ENCODE measurements around the gene ABL1.
"Not testable (repeated sequence)": the region's sequence is repeated elsewhere in the genome, so short reads cannot be mapped to it uniquely, and the experiment has no call there.

ABL1 gene

DNA sequence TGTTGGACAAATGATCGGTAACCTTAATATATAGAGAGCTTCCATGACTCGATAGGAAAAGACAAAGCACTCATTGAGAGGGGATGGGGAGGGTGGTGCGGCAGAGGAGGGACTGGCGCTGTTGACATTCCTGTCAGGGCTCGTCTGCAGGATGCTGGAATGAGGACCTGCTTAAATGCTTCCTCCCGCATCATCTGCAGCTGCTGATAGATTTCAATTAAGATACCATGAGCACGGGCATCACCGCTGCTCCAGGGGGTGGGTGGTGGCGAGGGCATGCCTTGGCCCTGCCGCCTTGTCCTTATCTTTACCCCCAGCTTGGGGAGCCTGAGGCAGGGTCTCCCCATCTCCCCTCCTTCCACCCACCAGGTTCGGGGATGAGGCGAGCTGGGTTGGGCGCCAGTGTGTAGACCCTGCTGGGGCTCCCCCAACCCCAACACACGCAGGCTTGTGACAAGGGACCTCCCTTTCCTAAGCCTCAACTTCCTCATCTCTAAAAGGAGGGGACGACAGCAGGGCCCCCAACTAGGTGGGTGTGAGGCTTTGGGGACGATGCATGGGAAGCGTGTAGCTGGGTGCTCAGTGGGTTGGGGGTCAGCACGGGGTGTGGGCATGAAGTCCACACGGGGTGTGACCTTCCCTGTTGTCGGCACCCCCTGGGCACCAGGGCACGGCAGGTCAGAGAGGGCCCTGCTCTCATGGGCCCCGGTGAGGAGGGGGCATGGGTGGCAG is 73.3 kb downstream of the ABL1 start:
- TF ChIP-seq, protein P1, sequence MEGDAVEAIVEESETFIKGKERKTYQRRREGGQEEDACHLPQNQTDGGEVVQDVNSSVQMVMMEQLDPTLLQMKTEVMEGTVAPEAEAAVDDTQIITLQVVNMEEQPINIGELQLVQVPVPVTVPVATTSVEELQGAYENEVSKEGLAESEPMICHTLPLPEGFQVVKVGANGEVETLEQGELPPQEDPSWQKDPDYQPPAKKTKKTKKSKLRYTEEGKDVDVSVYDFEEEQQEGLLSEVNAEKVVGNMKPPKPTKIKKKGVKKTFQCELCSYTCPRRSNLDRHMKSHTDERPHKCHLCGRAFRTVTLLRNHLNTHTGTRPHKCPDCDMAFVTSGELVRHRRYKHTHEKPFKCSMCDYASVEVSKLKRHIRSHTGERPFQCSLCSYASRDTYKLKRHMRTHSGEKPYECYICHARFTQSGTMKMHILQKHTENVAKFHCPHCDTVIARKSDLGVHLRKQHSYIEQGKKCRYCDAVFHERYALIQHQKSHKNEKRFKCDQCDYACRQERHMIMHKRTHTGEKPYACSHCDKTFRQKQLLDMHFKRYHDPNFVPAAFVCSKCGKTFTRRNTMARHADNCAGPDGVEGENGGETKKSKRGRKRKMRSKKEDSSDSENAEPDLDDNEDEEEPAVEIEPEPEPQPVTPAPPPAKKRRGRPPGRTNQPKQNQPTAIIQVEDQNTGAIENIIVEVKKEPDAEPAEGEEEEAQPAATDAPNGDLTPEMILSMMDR (IDR thresholded peaks at IDR 0.05; ENCODE audit: low read length, missing control alignments): no peak
- H3K4me3 ChIP-seq (replicated peaks; ENCODE audit: low read depth, low read length): no peak overlapping the region
- no peak for DNase-seq (ENCODE audit: low read depth)

DNA sequence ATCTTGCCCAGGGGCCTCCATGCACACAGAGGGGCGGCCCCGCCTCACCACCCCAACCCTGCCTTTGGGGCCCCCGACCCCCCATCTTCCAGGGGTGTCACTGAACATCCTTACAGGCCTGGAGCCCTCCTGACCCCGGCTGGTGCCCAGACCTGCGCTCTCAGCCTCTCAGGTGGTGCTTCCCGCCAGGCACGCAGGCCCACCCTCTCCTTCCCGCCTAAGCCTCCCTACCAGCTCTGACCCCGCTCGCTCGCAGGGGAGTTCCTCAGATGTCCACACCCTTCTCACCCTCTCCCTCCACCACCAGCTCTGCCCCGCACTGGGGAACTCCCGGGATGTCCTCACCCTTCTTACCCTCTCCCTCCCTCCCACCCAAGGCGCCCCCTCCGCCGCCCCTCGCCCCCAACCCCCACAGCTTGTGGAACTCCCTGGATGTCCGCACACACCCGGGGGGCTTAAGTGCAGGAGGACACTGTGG is 73.9 kb downstream of the ABL1 start:
- no peak for DNase-seq (ENCODE audit: low read depth)
- no peak overlapping the region for H3K4me3 ChIP-seq (replicated peaks; ENCODE audit: low read depth, low read length)
- TF ChIP-seq, protein P1 (IDR thresholded peaks at IDR 0.05; ENCODE audit: low read length, missing control alignments): no peak

DNA sequence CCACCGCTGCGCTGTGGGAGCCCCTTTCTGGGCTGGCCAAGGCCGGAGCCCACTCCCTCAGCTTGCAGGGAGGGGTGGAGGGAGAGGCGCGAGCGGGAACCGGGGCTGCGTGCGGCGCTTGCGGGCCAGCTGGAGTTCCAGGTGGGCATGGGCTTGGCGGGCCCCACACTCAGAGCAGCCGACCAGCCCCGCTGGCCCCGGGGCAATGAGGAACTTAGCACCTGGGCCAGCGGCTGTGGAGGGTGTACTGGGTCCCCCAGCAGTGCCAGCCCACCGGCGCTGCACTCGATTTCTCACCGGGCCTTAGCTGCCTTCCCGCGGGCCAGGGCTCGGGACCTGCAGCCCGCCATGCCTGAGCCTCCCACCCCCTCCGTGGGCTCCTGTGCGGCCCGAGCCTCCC is 75.0 kb downstream of the ABL1 start:
- DNase-seq (ENCODE audit: low read depth); H3K4me3 ChIP-seq (replicated peaks; ENCODE audit: low read depth, low read length): not testable (repeated sequence)

DNA sequence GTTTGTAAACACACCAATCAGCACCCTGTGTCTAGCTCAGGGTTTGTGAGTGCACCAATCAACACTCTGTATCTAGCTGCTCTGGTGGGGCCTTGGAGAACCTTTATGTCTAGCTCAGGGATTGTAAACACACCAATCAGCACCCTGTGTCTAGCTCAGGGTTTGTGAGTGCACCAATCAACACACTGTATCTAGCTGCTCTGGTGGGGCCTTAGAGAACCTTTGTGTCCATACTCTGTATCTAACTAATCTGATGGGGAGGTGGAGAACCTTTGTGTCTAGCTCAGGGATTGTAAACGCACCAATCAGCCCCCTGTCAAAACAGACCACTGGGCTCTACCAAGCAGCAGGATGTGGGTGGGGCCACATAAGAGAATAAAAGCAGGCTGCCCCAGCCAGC is 75.6 kb downstream of the ABL1 start:
- not testable (repeated sequence) for H3K4me3 ChIP-seq (replicated peaks; ENCODE audit: low read depth, low read length); DNase-seq (ENCODE audit: low read depth)

DNA sequence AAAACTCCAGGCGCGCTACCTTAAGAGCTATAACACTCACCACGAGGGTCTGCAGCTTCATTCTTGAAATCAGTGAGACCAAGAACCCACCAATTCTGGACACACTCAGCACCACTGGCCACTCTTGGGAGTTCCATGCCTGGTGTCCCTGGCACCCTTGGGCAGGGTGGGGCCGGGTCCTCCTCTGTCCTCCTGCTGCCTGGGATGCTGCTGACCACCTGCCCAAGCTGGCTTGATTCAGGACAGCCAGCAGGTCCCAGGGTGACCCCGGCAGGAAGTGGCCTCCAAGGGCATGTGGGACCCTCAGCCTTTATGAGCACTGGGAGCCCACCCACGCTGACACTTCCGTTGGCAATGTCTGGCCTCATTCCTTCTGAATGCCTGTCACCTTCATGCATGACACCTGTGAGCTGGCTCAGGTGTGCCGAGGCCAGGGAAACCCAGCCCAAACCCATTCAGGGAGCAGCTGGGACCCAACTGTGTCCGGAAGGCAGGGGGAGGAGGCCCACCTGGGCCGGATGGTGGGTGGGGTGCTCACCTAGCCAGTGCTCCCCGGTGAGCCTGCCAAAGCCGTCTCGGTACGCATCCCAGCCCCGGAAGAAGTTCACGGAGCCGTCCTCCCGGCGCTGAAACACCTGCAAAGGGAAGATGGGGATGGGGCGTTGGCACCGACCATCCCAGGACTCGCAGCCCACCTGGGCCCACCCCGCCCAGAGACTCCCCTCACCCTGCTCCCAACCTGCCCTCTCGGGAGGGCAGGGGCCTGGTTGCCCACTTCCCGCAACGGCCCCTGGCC is 76.4 kb downstream of the ABL1 start:
- DNase-seq (ENCODE audit: low read depth): no peak
- no peak overlapping the region for H3K4me3 ChIP-seq (replicated peaks; ENCODE audit: low read depth, low read length)
- TF ChIP-seq, protein P1 (IDR thresholded peaks at IDR 0.05; ENCODE audit: low read length, missing control alignments): no peak

DNA sequence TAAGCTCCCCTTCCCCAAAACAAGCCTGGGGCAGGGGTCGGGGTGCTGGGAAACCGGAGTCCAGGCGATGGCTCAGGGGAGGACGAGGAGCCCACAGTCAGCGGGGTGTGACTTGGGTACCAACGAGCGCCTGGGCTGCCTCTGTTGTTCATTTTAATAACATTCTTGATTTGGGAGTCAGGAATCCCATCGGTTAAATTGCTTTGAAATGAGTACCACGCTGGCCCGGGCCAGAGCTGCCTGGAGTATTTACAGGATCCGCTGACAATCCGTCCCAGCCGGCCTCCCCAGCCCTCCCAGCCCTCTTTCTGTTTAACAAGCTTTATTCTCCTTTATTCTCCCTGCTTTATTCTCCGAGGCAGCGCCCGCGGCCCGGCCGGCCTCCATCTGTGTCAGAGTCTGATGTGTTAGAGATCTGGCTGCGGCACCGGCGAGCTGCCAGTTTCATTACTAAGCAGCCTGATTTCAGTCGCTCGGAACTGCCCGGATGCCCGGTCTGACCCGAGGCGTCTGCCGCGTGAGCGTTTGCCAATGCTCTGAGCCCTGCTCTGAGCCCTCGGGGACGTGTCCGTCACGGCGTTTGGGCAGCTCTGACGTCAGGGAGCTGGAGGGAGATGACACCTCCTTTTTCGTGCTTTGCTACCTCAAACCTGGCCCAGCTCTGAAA is 78.0 kb downstream of the ABL1 start:
- H3K4me3 ChIP-seq (replicated peaks; ENCODE audit: low read depth, low read length): no peak overlapping the region
- TF ChIP-seq, protein P1 (IDR thresholded peaks at IDR 0.05; ENCODE audit: low read length, missing control alignments): no peak
- peak; percentile 59 for DNase-seq (ENCODE audit: low read depth)

DNA sequence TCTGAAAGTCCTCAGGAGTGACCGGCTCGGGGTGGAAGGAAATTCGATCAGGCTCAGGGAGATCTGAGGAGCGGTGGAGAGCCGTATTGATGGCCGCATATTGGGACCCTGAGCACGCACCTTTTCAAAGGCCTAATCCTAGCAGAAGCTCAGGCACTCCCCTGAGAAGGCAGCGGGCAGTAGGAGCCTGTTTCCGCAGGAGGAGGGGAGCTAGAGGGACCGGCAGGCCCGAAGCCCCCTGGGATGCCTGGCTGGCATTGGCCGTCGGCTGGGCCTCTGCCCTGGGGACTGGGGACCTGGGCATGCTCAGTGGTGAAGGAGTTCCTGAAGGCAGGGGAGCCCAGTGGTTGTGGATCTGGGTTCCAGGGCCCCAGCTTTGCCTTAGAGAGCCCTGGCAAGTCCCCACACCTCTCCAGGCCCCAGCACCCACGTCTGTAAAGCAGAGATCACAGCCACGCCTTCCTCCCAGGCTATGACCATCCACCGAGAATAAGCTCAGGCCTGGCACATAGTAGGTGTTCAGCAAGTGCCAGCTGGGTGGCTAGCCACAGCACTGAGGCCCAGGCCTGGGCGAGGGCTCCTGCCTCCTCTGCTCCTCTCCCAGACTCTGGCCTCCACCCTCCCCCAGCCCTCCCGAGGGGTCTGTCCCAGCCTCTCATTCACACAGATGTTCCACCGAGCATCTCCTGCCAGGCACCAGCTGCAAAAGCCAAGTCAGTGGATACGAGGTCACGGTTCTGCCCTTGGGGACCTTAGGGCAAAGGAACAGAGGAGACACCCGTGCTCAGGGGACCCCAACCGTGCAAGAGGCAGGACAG is 78.8 kb downstream of the ABL1 start:
- no peak for DNase-seq (ENCODE audit: low read depth)
- no peak overlapping the region for H3K4me3 ChIP-seq (replicated peaks; ENCODE audit: low read depth, low read length)
- TF ChIP-seq, protein P1 (IDR thresholded peaks at IDR 0.05; ENCODE audit: low read length, missing control alignments): no peak

Measured in fibroblast of pulmonary artery (primary cell).